Heart right ventricle (tissue), 16 donors: Measurements from ENCODE around the gene L3MBTL4. TPM values are rescaled to one million over a fixed set of nuclear protein-coding genes. Genes with fewer than 3 reads are reported as not detected.
A peak's percentile ranks its signal among the peaks of the same experiment; 100 is the strongest.

Source experiments
- ATAC-seq, 8 donors: fragments of 200-7000 bp; cut with Tn5 transposase; one replicate each; pipeline ENCODE4 v1.9.1; 2020; ENCODE audit warnings: mild to moderate bottlenecking in 8 of 8, moderate library complexity in 8 of 8, moderate number of reproducible peaks in 1 of 8
- DNase-seq, 2 donors: peaks; one replicate each; pipeline ENCODE4 v3.0.0-alpha.2; 2020
- H3K27ac ChIP-seq, 10 donors: fragments of 200-600 bp; sonication (generic) in 2 of 10; one replicate each; pipeline versions ENCODE4 v1.5.0 to v1.8.0; 2020 to 2022; ENCODE audit warnings: mild to moderate bottlenecking in 3 of 10
- H3K27me3 ChIP-seq, 7 donors: fragments of 200-600 bp; one replicate each; pipeline ENCODE4 v1.8.0; 2021 to 2022; ENCODE audit warnings: mild to moderate bottlenecking in 2 of 7
- H3K36me3 ChIP-seq, 9 donors: fragments of 200-600 bp; sonication (generic) in 1 of 9; one replicate each; pipeline versions ENCODE4 v1.5.0 to v1.8.0; 2020 to 2022; ENCODE audit warnings: mild to moderate bottlenecking in 2 of 9
- H3K4me1 ChIP-seq, 9 donors: fragments of 200-600 bp; sonication (generic) in 1 of 9; one replicate each; pipeline versions ENCODE4 v1.5.0 to v1.8.0; 2020 to 2022; ENCODE audit warnings: mild to moderate bottlenecking in 4 of 9
- H3K4me3 ChIP-seq, 10 donors: fragments of 200-600 bp; sonication (generic) in 2 of 10; one replicate each; pipeline versions ENCODE4 v1.5.0 to v1.8.0; 2020 to 2022; ENCODE audit warnings: mild to moderate bottlenecking in 7 of 10, moderate library complexity in 2 of 10
- H3K9me3 ChIP-seq, 11 donors: fragments of 200-600 bp in 10 of 11; sonication (generic) in 2 of 11; one replicate each; pipeline versions ENCODE4 v1.5.0 to v1.8.0; 2013 to 2022; ENCODE audit warnings: mild to moderate bottlenecking in 2 of 11, control low read depth in 1 of 11, moderate library complexity in 1 of 11
- CTCF ChIP-seq, 9 donors: fragments of 200-600 bp; sonication (generic) in 2 of 9; IDR thresholded peaks; one replicate each; pipeline versions ENCODE4 v1.5.0 to v1.8.0; 2021 to 2022; ENCODE audit warnings: antibody characterized with exemption in 9 of 9, mild to moderate bottlenecking in 5 of 9, moderate library complexity in 1 of 9
- WGBS, 2 donors: extraction: QIAGEN DNeasy Blood & Tissue Kit; methylation state at CpG; one replicate each; pipeline ENCODE4 v1.1.7; 2013; ENCODE audit warnings: inconsistent platforms in 1 of 2; 5-methylcytosine and 5-hydroxymethylcytosine counted together
- intact Hi-C, 10 donors: fragments of 100-400 bp; cut with DNase I; formaldehyde crosslinking; loops; one replicate each; pipeline versions ENCODE4 v1.11.1 to v1.14.2; 2022
- polyA plus RNA-seq, 2 donors: library from polyadenylated mRNA; stranded (reverse); fragments of 200-250 nt; gene quantifications; one replicate each; pipeline ENCODE4 v1.2.3, GENCODE V29; 2013
- total RNA-seq, 10 donors: library from RNA; stranded (reverse); fragmentation: NEBNext Ultra II Directional in 3 of 10; extraction: Animal tissue kit (Norgen Biotek cat#: 25700) in 3 of 10; gene quantifications; one replicate each; pipeline versions ENCODE4 v1.2.1 to v1.2.4, GENCODE V29; 2021 to 2023
- donor health status: Arrhythmogenic right ventricular cardiomyopathy.
- donor health status: ischemic (EF 13 %, LVEDD 7.1; RV severe dilation, severe dysfunction).
- donor health status: healthy with polysubstance abuse.
- donor health status: DM: no; HTN: yes; CAD: no.
- donor health status: DM: no; HTN: no; CAD: no.
- donor health status: ischemic (EF 25% LVEDD 6.9; RV normal size, moderate dysfunction).
- donor health status: ischemic (EF 25% LVEDD 5.7; RV mildly dilated, moderate dysfunction).
- donor health status: healthy.
- donor health status: DM: yes; HTN: yes; CAD: no.
- donor health status: Ischemic cardiomyopathy.
- donor health status: ischemic (EF 35%, LVEDD 5.7; RV mildly dilated, moderate dysfunction).
- donor health status: nonischemic (EF 11% LVEDD 7.7; RV severe dilation, severe dysfunction).
- donor health status: DM: yes; HTN: yes; CAD: no.
- donor health status: PGD.
- donor health status: ischemic (EF 29% LVEDD 5.4; RV normal size, mild dysfunction).
- donor health status: nonischemic (EF 23%, LVEDD 6.1; RV moderate dilation, normal function).

The L3MBTL4 gene
- total and polyA plus RNA-seq, 12 donors: 0.54 to 3.2 (median 1.3) TPM

- peak; percentile 41 to 50 for DNase-seq
- Histone ChIP-seq H3K9me3 (peaks cover 0 to 2% (median 0%) of the 10 kb centered on the region in 11 donors), H3K27ac (peak overlapping the region in 6 of 10 donors; percentile 31 to 74 (median 68)), H3K4me3 (no peak overlapping the region), H3K27me3 (no peaks in the 10 kb centered on the region), H3K36me3 (no peaks in the 10 kb centered on the region), H3K4me1 (peaks cover 0 to 27% (median 11%) of the 10 kb centered on the region in 9 donors)
- no peak for TF ChIP-seq CTCF (IDR thresholded peaks at IDR 0.05)
- WGBS, 2 donors: 30 to 43% methylated on average over 6 of the region's 6 CpGs
- ATAC-seq: peak; percentile 61 to 98 (median 92)
- intact Hi-C loops: loop anchor here in 4 of 10 donors (2.0 to 10.0 kb wide), 5 partner anchors 56 to 76 kb away; no protein-coding TSS in a partner anchor
Observed at GRCh38 chr18:6058941-6059340, 355.8 kb downstream of the L3MBTL4 start.

DNA sequence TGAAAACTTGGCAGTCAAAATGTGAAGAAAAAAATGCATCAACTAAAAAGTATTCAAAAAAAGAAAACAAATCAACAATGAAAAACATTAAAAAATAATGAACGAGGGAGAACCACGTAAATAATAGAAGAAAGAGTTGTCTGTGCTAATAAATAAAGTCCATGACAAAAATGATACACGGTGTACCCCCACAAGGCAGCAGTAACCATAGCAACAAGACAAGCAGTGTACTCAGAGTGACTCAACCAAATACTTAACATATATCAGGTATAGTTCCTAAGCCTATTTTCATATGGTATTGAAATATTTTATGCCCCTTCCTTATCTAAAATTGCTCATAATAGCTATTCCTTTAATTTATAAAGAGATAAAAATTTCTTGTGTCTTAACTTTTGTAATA, 357.1 kb downstream of the L3MBTL4 start:
- DNase-seq (no peak), ATAC-seq (no peak)
- Histone ChIP-seq H3K4me3 (no peak overlapping the region), H3K4me1 (peaks cover 0 to 34% (median 11%) of the 10 kb centered on the region in 9 donors), H3K36me3 (no peaks in the 10 kb centered on the region), H3K27me3 (no peaks in the 10 kb centered on the region), H3K27ac (peak overlapping the region in 1 of 10 donors; percentile 74), H3K9me3 (no peaks in the 10 kb centered on the region)
- 77 to 82% methylated on average over 3 of the region's 3 CpGs for WGBS, 2 donors
- intact Hi-C loops: loop anchor here in 4 of 10 donors (2.0 to 10.0 kb wide), 5 partner anchors 57 to 77 kb away; no protein-coding TSS in a partner anchor
- TF ChIP-seq CTCF (IDR thresholded peaks at IDR 0.05): no peak

- no peaks in the 10 kb centered on the region for H3K27me3 ChIP-seq
- no peak for TF ChIP-seq CTCF (IDR thresholded peaks at IDR 0.05)
- H3K4me1 ChIP-seq: peaks cover 0 to 34% (median 11%) of the 10 kb centered on the region in 9 donors
- H3K9me3 ChIP-seq: no peaks in the 10 kb centered on the region
- intact Hi-C loops: loop anchor here in 4 of 10 donors (5.0 to 10.0 kb wide), 4 partner anchors 58 to 78 kb away; no protein-coding TSS in a partner anchor
- H3K27ac ChIP-seq: peak overlapping the region in 5 of 10 donors; percentile 14 to 62 (median 37)
- no peaks in the 10 kb centered on the region for H3K36me3 ChIP-seq
- no peak overlapping the region for H3K4me3 ChIP-seq
- DNase-seq: no peak
- 67% methylated on average over 7 of the region's 7 CpGs for WGBS, 2 donors
- ATAC-seq: peak in 2 of 8 donors; percentile 34 to 39
Observed at GRCh38 chr18:6056171-6056910, 358.4 kb downstream of the L3MBTL4 start.

GRCh38 chr18:6055711-6056110, 359.0 kb downstream of the L3MBTL4 start:
- 28 to 46% methylated on average over 5 of the region's 5 CpGs for WGBS, 2 donors
- Histone ChIP-seq H3K4me3 (no peak overlapping the region), H3K9me3 (no peaks in the 10 kb centered on the region), H3K27ac (peak overlapping the region in 6 of 10 donors; percentile 12 to 62 (median 32)), H3K27me3 (no peaks in the 10 kb centered on the region), H3K4me1 (peaks cover 0 to 34% (median 11%) of the 10 kb centered on the region in 9 donors), H3K36me3 (no peaks in the 10 kb centered on the region)
- no peak for TF ChIP-seq CTCF (IDR thresholded peaks at IDR 0.05)
- intact Hi-C loops: loop anchor here in 4 of 10 donors (5.0 to 10.0 kb wide), 4 partner anchors 59 to 79 kb away; no protein-coding TSS in a partner anchor
- ATAC-seq (peak in 1 of 8 donors; percentile 55), DNase-seq (no peak)
